Fibroblast of skin of right biceps (primary cell): Measurements from ENCODE around the gene CFAP141.
A peak's percentile ranks its signal among the peaks of the same experiment; 100 is the strongest.
"Not testable (repeated sequence)": the region's sequence is repeated elsewhere in the genome, so short reads cannot be mapped to it uniquely, and the experiment has no call there.

Experiments
- DNase-seq: peaks from one replicate; pipeline ENCODE4 v3.0.0-alpha.2; 2013

Gene CFAP141

GRCh38 chr1:154207262-154207661, 1.1 kb upstream of the CFAP141 start:
- no peak for DNase-seq

GRCh38 chr1:154205778-154206177, 355 bp downstream of the CFAP141 start:
- not testable (repeated sequence) for DNase-seq

GRCh38 chr1:154199563-154199879, 6.6 kb downstream of the CFAP141 start:
- DNase-seq = no peak

GRCh38 chr1:154198756-154199562, 7.2 kb downstream of the CFAP141 start:
- peak; percentile 59 for DNase-seq

GRCh38 chr1:154193821-154194220, 12.3 kb downstream of the CFAP141 start:
- DNase-seq = no peak

GRCh38 chr1:154192476-154192875, 13.7 kb downstream of the CFAP141 start:
- DNase-seq = no peak

GRCh38 chr1:154191990-154192461, 14.1 kb downstream of the CFAP141 start, which contains the start of gene TPM3:
TSS of gene TPM3 (minus strand) at chr1:154192100. CDS start at chr1:154192018, 82 bp downstream.
- no peak for DNase-seq

GRCh38 chr1:154190550-154190949, 15.6 kb downstream of the CFAP141 start:
- no peak for DNase-seq

- DNase-seq = no peak
Observed at GRCh38 chr1:154186852-154187501, 19.2 kb downstream of the CFAP141 start.

- DNase-seq = no peak
Observed at GRCh38 chr1:154186177-154186576, 20.0 kb downstream of the CFAP141 start.

- peak; percentile 96 for DNase-seq
Observed at GRCh38 chr1:154183046-154183915, 22.9 kb downstream of the CFAP141 start.

GRCh38 chr1:154182344-154183045, 23.6 kb downstream of the CFAP141 start:
- DNase-seq = peak; percentile 67

- DNase-seq = no peak
Observed at GRCh38 chr1:154181944-154182343, 24.2 kb downstream of the CFAP141 start.

GRCh38 chr1:154179946-154180687, 26.0 kb downstream of the CFAP141 start:
- no peak for DNase-seq

- no peak for DNase-seq
Observed at GRCh38 chr1:154178911-154179811, 27.0 kb downstream of the CFAP141 start.

- DNase-seq = no peak
Observed at GRCh38 chr1:154178013-154178412, 28.1 kb downstream of the CFAP141 start.

- DNase-seq = peak; percentile 73
Observed at GRCh38 chr1:154176337-154176736, 29.8 kb downstream of the CFAP141 start.

GRCh38 chr1:154174654-154175053, 31.5 kb downstream of the CFAP141 start:
- no peak for DNase-seq

- no peak for DNase-seq
Observed at GRCh38 chr1:154171880-154172279, 34.3 kb downstream of the CFAP141 start.

- DNase-seq = no peak
Observed at GRCh38 chr1:154171223-154171583, 34.9 kb downstream of the CFAP141 start.
